Activated naive CD8-positive, alpha-beta T cell treated with anti-CD3 and anti-CD28 coated beads, Interleukin-2, amount 50 U/mL, for 16 hours (primary cell): ENCODE measurements around the gene MORF4L1.
A peak's percentile ranks its signal among the peaks of the same experiment; 100 is the strongest.
"Not testable (repeated sequence)": the region's sequence is repeated elsewhere in the genome, so short reads cannot be mapped to it uniquely, and the experiment has no call there.

Experiments
- DNase-seq: peaks from one replicate; pipeline ENCODE4 v3.0.0-alpha.2; 2020; ENCODE audit warnings: low read depth, low spot score

Gene MORF4L1

DNA sequence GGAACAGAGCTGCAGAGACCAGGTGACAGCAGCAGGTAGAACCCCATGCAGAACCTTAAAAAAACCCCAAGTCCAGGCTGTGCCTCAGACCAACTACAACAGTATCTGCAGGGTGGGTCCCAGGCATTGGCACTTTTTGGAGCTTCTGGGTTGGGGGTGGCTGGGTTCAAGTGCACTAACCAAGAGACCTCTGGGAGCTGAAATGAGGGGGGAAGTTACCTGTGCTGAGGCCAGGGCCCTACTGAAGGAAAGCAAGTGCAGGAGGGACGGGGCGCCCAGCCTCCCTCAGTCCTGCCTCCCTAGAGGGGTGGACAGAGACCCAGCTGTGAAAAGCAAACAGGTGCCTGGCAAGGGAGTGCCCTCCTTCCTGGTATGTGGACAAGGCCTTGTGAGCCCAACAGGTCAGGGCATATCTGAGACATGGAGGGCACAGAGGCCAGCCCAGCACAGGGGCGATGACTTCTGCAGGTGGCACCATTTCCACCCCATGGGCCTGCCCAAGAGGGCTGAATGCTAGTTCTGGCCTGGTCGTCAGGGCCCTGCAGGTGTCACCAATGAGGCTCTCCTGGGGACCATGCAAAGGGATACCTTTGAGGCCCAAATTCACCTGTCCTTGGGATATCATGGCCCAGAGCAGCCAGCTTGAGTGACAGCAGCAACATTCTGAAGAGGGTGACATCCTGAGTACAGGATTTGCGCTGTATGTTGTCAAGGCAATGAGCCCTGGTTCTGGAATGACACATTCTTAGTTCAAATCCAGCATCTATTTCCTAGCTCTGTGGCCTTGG, 53.5 kb downstream of the MORF4L1 start:
- DNase-seq, result no peak

DNA sequence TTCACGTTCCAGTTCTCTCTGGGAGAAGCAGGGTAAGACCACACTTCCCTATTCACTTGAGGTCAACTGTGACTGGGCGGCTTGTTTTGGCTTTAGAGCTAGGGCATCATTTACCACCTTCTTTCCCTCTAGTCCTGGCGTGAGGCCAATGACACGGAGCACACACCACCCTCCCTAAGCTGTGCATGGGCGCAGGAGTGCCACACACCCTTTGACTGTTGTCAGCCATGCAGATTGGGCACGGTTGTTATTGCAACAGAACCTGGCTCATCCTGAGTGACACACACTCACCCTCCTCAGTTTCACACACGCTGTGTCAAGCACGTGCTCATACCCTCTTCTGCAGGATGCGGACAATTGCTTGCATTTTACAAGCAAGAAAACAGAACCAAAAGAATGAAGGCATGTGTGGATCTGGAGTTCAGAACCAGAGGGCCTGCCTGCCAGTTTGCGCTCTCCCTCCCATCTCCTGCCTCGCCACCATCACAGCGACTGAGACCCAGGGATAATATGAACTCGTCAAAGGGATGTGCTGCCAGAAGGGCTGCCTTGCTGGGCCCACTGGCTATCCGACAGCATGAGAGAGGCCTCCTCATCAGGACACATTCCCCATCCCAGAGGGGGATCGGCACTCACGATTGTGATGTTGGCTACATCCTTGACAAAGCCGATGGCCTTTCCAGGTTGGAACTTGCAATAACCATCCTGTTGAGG, 54.5 kb downstream of the MORF4L1 start:
- no peak for DNase-seq

DNA sequence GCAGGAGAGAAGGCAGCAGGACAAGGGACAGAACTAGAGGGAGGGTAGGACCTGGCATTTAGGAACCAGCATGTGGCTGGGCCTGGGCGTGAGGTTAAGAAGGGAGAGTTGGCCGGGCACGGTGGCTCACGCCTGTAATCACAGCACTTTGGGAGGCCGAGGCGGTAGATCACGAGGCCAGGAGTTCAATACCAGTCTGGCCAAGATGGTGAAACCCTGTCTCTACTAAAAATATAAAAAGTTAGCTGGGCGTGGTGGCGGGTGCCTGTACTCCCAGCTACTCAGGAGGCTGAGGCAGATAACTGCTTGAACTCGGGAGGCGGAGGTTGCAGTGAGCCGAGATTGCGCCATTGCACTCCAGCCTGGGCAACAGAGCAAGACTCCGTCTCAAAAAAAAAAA, 55.5 kb downstream of the MORF4L1 start:
- not testable (repeated sequence) for DNase-seq

DNA sequence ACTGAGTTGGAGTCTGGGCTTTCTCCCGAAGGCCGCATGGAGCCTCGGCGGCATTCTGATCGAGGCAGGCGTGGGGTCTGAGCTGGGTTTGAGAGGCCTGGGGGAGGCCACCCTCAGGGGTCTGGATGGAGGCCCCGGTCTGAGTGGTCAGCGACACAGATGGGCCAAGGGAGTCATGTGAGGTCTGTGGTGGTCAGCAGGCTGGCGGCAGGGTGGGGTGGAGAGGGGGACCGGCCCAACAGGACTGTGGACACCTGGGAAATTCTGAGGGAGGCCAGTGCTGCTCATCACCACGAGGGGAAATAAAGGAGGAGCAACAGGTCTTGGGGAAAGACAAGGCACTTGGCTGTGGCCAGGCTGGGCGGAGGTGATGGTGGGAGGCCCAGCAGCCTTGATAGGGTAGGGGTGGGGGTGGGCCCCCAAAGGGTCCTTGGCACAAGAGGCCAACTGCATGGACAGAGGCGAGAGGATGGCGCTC, 56.0 kb downstream of the MORF4L1 start:
- no peak for DNase-seq

GRCh38 chr15:78929536-78930264, 57.0 kb downstream of the MORF4L1 start:
- no peak for DNase-seq

- no peak for DNase-seq
Measured at GRCh38 chr15:78930577-78931388, 58.1 kb downstream of the MORF4L1 start.

DNA sequence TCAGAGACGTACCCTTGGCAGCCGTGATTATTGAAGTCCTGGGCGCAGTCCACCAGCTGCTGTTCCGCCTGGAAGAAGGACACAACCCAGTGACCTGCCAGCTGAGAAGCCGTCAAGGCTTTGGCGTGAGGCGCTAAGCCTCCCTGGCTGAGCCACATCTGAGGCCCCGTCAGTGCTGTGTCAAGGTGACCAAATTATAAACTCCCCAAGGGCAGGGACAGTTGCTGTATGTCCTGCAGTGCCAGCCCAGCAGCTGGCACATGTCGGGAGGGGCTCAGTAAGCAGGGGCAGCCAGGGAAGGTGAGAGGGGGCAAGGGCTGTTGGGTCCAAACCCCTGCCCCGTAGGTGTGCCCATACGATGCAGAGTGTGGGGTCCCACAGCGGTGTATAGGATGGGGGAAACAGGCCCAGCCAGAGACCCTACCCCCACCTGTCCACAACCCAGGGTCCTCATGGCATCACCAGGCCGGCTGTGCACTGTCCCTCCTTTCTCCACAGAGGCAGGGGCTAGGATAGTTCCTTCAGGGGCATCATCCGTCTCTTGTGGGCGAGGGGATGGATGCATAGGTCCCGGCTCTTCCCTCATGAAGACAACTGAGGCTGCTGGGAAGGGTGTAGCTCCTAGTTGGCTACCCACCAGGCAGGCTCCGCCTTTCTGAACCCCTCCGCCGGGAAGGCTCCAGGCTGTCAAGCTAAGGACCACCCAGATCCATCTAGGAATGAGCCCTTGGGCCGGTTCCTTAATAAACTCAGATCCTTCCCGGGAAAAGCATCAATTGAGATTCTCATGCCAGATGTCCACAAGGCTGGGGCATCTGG, 59.0 kb downstream of the MORF4L1 start:
- DNase-seq, result no peak

GRCh38 chr15:78932258-78932808, 59.6 kb downstream of the MORF4L1 start:
- DNase-seq, result no peak

DNA sequence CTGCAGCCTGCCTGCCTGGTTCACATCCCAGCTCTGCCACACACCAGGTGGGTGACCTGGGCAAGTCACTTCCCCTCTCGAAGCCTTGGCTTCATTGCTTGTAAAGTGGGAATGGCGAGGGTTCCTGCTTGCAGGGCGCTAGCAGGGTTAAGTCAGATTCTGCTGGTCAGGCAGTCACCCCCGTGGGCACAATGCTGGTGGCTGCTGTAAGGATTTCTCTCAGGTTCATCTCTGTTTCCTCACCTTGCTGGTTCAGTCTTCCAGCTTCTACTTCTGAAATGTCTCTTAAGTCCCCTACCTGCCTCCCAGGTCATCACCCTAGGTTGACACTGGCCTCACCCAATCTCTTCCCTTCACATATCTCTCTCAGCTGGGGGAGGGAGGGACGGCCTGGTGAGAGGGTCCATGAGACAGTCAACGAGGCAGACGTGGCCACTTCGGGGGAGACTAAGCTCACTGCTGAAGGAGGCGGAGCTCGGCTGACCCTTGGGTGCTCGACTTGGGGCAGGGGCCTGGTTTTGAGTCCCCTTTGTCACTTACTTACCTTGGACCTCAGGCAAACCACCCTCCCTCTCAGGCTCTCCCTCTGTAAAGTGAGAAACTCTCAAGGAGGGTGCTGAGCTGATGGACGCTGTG, 60.6 kb downstream of the MORF4L1 start:
- no peak for DNase-seq

DNA sequence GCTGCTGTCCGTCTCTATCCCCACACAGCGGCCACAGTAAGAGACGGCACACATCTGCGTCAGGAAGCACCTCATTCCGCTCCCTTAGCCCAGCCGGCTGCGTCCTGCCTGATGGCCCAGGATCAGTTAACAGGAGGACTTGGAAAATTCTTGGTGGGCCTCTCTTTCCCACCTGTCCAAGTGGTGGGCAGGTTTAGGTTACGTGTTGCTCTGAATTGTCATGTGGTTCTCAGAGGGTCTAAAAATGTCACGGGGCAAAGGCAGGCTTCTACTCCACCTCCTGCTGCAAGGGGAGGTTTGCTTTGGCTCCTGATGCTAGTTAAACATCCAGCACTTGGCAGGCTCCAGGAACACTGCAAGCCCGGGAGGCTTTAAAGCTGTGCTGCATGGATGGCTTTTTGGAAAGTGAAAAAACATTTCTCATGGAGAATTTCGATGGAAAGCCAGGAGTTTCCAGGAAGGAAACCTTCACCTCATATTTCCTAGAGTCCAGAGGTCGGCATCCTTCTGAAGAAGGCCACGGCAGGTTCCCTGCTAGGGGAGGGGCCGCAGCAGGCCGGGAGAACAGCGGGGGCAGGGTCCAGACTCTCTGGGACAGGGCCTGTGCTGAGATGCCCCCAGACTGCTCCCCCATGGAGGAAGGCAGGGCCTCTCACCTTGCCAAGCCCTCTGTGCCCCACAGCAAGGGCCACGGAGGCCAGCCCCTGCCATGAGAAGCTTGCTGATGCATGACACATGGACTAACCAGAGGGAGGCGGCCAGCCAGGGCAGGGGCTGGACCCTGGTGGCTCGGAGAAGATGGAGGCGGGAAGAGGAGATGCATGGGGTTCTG, 61.3 kb downstream of the MORF4L1 start:
- no peak for DNase-seq

DNA sequence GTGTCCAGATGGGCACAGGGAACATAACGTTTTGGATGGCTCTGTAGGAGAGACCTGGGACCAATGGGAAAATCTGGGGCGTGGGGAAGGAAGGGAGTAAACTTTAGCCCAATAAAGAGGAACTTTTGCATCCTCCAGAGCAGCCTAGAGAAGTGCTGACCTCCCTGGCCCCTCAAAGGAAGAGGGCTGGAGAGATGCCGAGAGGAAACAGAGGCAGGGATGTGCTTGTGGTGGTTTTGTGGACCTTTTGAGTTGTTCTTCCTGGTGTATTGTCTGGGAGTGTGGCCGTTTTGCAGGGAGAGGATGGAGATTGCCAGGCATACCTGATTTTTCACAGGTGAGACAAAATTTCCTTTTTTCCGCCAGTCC, 61.9 kb downstream of the MORF4L1 start:
- DNase-seq, result no peak

DNA sequence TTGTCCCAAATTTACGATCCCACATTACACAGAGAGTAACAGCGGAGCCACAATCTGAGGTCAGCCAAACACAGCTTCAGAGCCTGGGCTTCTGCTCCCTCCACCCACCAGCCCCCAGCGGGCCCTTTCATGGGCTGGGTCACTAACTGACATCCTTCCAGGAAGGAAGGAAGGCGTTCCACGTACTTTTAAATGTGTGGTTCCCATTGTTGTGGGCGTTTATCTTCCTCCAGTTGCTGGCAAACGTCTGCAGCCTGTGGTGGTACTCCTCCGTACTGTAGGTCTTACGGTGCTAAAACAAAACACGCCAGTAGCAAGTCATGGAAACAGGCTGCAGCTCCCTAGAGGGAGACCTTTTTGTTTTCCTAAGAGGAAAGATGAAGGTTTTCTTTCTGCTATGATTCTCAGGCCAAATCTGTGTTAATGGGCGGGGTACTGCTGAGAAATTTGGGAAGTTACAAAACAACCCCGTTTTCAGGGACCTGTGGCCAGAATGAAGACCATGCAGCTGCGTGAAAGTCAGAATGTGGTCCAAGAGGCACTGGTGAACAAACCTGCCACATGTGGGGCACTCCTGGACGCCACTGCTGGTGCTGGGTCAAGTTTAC, 64.5 kb downstream of the MORF4L1 start:
- DNase-seq, result no peak

DNA sequence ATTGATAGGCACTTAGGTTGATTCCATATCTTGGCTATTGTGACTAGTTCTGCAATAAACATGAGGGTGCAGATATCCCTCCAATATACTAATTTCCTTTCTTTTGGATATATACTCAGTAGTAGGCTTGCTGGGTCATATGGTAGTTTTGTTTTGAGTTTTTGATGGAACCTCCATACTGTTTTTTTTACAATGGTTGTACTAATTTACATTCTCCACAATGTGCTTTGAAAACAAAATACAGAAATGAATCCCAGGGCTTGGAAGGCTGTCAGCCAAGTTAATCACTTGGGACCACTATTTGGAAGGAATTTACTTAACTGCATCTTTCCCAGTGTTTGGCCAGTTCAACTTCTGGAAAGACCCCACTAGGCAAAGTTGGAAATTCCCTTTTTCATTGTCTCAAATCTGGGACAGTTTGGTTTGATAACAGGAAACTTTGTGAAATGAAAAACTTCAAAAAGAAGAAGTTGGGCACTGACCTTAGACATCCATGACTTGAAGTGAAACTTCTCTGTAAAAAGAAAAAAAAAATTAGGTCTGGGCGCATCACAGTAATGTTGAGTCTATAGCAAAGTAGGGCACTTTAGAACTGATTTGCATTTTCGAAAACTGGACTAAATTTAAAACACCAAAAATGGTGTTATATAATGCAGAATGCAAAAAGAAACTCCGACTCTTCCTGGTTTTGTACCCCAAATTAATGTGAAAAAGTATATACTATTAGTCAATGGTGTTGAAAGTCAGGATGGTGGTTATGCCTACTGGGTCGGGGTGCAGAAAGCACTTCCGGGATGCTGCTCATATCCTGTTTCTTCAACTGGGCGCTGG, 66.2 kb downstream of the MORF4L1 start:
- DNase-seq, result no peak

DNA sequence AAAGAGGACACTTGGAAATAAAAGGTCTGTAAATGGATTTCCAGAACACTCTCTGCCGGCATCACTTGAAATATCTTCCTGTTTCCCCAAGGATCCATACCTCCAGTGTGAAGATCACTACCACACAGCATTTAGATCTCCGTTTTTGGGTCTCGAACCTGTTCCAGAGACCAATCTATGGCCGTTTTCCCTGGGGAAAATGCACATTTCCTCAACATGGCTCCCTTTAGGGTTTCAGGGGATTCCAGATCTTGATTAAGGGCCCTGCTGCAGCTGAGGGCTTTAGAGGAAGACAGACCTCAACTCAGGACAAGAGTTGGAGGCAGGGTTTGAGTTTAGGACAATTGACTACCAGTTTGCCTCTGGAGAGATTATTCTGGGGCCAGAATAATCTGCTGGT, 70.1 kb downstream of the MORF4L1 start:
- DNase-seq, result no peak

- no peak for DNase-seq
Measured at GRCh38 chr15:78943692-78944091, 71.0 kb downstream of the MORF4L1 start.

DNA sequence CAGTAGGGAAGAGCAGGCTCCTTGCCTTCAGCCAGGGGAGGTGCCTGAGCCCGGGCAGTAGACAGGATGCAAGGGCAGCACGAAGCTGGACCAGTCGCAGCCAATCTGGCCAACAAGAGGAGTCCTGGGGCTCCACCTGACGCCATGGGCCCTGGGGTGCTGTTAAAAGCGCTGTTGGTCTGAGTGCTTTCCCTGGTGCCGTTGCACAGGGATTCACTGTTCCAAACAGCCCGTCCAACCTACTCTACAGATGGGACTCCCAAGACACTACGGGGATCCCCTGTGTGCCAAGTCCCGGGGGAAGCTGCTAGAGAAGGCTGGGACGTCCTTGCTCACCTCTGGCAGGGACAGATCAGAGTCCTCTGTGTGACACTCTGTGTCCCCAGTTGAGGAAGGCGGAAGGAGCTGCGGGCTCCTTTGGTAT, 71.5 kb downstream of the MORF4L1 start:
- DNase-seq, result no peak

DNA sequence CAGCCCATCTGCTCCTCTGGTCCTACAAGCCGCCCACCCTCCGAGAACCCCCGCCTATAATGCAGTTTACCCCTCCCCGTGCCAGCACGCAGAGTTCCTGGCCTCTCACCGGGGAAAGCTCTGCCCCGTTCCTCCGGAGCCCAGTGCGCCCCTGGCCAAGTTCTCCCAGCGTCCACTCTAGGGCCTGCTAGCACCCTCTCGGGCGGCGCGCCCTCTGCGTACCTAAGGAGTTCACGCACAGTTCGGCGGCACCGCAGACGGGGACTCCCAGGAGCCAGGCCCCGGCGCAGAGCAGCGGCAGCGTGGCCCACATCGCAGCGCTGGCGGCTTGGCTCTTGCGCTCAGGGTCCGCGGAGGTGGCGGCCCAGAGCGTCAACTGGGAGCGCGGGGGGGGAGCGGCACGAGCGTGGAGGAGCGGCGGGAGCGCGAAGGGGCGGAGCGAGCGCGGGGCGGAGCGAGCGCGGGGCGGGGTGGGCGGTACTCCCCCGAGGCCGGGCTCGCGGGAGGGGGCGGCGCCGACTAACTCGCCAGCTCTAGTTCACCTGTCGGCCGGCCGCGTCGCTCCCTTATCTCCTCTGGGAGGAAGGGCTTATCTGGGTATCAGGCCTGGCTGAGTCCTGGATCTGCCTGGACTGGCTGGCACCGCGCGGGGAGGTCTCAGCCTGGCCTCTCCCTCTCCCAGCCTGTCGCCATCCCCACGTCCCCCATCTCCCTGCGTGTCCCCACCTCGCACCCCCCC, 72.1 kb downstream of the MORF4L1 start, which contains the start of gene CTSH:
Gene CTSH, minus strand, starts transcription at position 378 of the 739 bp plus-strand sequence. Its CDS starts 65 bp downstream, at position 313.
- DNase-seq, result peak; percentile 42
